HG02938 (cell line): ENCODE data around the gene TTLL12.

ENCODE experiments used
- ATAC-seq: cut with Tn5 transposase; IDR thresholded peaks from one replicate; pipeline ENCODE4 v1.9.1; 2021; ENCODE audit warnings: mild to moderate bottlenecking, moderate library complexity; ENCODE audit not compliant: unreplicated experiment

Gene TTLL12

GRCh38 chr22:43216738-43217137 is 29.8 kb upstream of the TTLL12 start:
- ATAC-seq = no peak

- ATAC-seq = no peak
Measured at GRCh38 chr22:43213962-43214361, 27.0 kb upstream of the TTLL12 start.

GRCh38 chr22:43213051-43213450 is 26.1 kb upstream of the TTLL12 start:
- no peak for ATAC-seq

- no peak for ATAC-seq
Measured at GRCh38 chr22:43212434-43212952, 25.6 kb upstream of the TTLL12 start.

- ATAC-seq = no peak
Measured at GRCh38 chr22:43211941-43212433, 25.1 kb upstream of the TTLL12 start.

- ATAC-seq = no peak
Measured at GRCh38 chr22:43210631-43211515, 23.9 kb upstream of the TTLL12 start.

- no peak for ATAC-seq
Measured at GRCh38 chr22:43209971-43210370, 23.0 kb upstream of the TTLL12 start.

GRCh38 chr22:43209523-43209890 is 22.6 kb upstream of the TTLL12 start:
- ATAC-seq = no peak

GRCh38 chr22:43208703-43209522 is 22.0 kb upstream of the TTLL12 start:
- ATAC-seq = no peak

GRCh38 chr22:43207849-43208702 is 21.1 kb upstream of the TTLL12 start:
- no peak for ATAC-seq

GRCh38 chr22:43207386-43207785 is 20.5 kb upstream of the TTLL12 start:
- no peak for ATAC-seq

GRCh38 chr22:43206509-43207161 is 19.7 kb upstream of the TTLL12 start:
- ATAC-seq = no peak

GRCh38 chr22:43205748-43206508 is 19.0 kb upstream of the TTLL12 start:
- ATAC-seq = no peak

- ATAC-seq = no peak
Measured at GRCh38 chr22:43205261-43205691, 18.3 kb upstream of the TTLL12 start.

- ATAC-seq = no peak
Measured at GRCh38 chr22:43203471-43203981, 16.6 kb upstream of the TTLL12 start.

GRCh38 chr22:43202756-43203410 is 15.9 kb upstream of the TTLL12 start:
- no peak for ATAC-seq

- no peak for ATAC-seq
Measured at GRCh38 chr22:43202326-43202725, 15.4 kb upstream of the TTLL12 start.

- ATAC-seq = no peak
Measured at GRCh38 chr22:43201486-43202219, 14.7 kb upstream of the TTLL12 start.
